Measurements from ENCODE around the gene LTO1.
A peak's percentile ranks its signal among the peaks of the same experiment; 100 is the strongest.
"Not testable (repeated sequence)": the region's sequence is repeated elsewhere in the genome, so short reads cannot be mapped to it uniquely, and the experiment has no call there.

Gene LTO1

GRCh38 chr11:69698362-69698761 lies 23.2 kb upstream of the LTO1 start:
- TF ChIP-seq POLR2A (IDR thresholded peaks at IDR 0.05; ENCODE audit: low read depth, low read length) (no peak), POLR2AphosphoS5 (IDR thresholded peaks at IDR 0.05; ENCODE audit: low read depth, low read length) (no peak), TAF1 (IDR thresholded peaks at IDR 0.05; ENCODE audit: borderline replicate concordance, low read depth, low read length) (no peak)
- FAIRE-seq (no peak), DNase-seq (ENCODE audit: insufficient read length) (no peak)

- no peak for TF ChIP-seq POLR2A (IDR thresholded peaks at IDR 0.05; ENCODE audit: low read depth, low read length)
- no peak for TF ChIP-seq TAF1 (IDR thresholded peaks at IDR 0.05; ENCODE audit: borderline replicate concordance, low read depth, low read length)
- TF ChIP-seq POLR2AphosphoS5 (IDR thresholded peaks at IDR 0.05; ENCODE audit: low read depth, low read length), result no peak
- no peak for DNase-seq (ENCODE audit: insufficient read length)
- FAIRE-seq, result no peak
These were observed 22.7 kb upstream of the LTO1 start for GRCh38 chr11:69697861-69698260.

- no peak for FAIRE-seq
- DNase-seq (ENCODE audit: insufficient read length), result no peak
- TF ChIP-seq TAF1 (IDR thresholded peaks at IDR 0.05; ENCODE audit: borderline replicate concordance, low read depth, low read length) (no peak), POLR2A (IDR thresholded peaks at IDR 0.05; ENCODE audit: low read depth, low read length) (no peak), POLR2AphosphoS5 (IDR thresholded peaks at IDR 0.05; ENCODE audit: low read depth, low read length) (no peak)
These were observed 22.3 kb upstream of the LTO1 start for GRCh38 chr11:69697469-69697843.

- no peak for FAIRE-seq
- TF ChIP-seq POLR2AphosphoS5 (IDR thresholded peaks at IDR 0.05; ENCODE audit: low read depth, low read length) (no peak), TAF1 (IDR thresholded peaks at IDR 0.05; ENCODE audit: borderline replicate concordance, low read depth, low read length) (no peak), POLR2A (IDR thresholded peaks at IDR 0.05; ENCODE audit: low read depth, low read length) (no peak)
- DNase-seq (ENCODE audit: insufficient read length), result no peak
These were observed 21.8 kb upstream of the LTO1 start for GRCh38 chr11:69696749-69697468.

GRCh38 chr11:69695995-69696394 lies 20.8 kb upstream of the LTO1 start:
- DNase-seq (ENCODE audit: insufficient read length); FAIRE-seq: not testable (repeated sequence)

GRCh38 chr11:69695581-69695980 lies 20.4 kb upstream of the LTO1 start:
- no peak for DNase-seq (ENCODE audit: insufficient read length)
- FAIRE-seq, result no peak
- TF ChIP-seq TAF1 (IDR thresholded peaks at IDR 0.05; ENCODE audit: borderline replicate concordance, low read depth, low read length) (no peak), POLR2AphosphoS5 (IDR thresholded peaks at IDR 0.05; ENCODE audit: low read depth, low read length) (no peak), POLR2A (IDR thresholded peaks at IDR 0.05; ENCODE audit: low read depth, low read length) (no peak)

- DNase-seq (ENCODE audit: insufficient read length) (no peak), FAIRE-seq (no peak)
These were observed 19.6 kb upstream of the LTO1 start for GRCh38 chr11:69694781-69695180.

GRCh38 chr11:69692422-69692821 lies 17.3 kb upstream of the LTO1 start:
- TF ChIP-seq TAF1 (IDR thresholded peaks at IDR 0.05; ENCODE audit: borderline replicate concordance, low read depth, low read length) (no peak), POLR2A (IDR thresholded peaks at IDR 0.05; ENCODE audit: low read depth, low read length) (no peak), POLR2AphosphoS5 (IDR thresholded peaks at IDR 0.05; ENCODE audit: low read depth, low read length) (no peak)
- FAIRE-seq (no peak), DNase-seq (ENCODE audit: insufficient read length) (no peak)

More at GRCh38 chr11:69694781-69695180, 19.6 kb upstream of the LTO1 start:
- no peak for TF ChIP-seq TAF1 (IDR thresholded peaks at IDR 0.05; ENCODE audit: borderline replicate concordance, low read depth, low read length)
- no peak for TF ChIP-seq POLR2AphosphoS5 (IDR thresholded peaks at IDR 0.05; ENCODE audit: low read depth, low read length)
- no peak for TF ChIP-seq POLR2A (IDR thresholded peaks at IDR 0.05; ENCODE audit: low read depth, low read length)

- DNase-seq (ENCODE audit: insufficient read length), result no peak
- no peak for TF ChIP-seq POLR2A (IDR thresholded peaks at IDR 0.05; ENCODE audit: low read depth, low read length)
- no peak for TF ChIP-seq TAF1 (IDR thresholded peaks at IDR 0.05; ENCODE audit: borderline replicate concordance, low read depth, low read length)
- TF ChIP-seq POLR2AphosphoS5 (IDR thresholded peaks at IDR 0.05; ENCODE audit: low read depth, low read length), result no peak
These were observed 16.3 kb upstream of the LTO1 start for GRCh38 chr11:69691463-69691862.

GRCh38 chr11:69689484-69690319 lies 14.5 kb upstream of the LTO1 start:
- no peak for DNase-seq (ENCODE audit: insufficient read length)

More at GRCh38 chr11:69691463-69691862, 16.3 kb upstream of the LTO1 start:
- FAIRE-seq, result no peak

GRCh38 chr11:69687969-69688771 lies 13.0 kb upstream of the LTO1 start:
- DNase-seq (ENCODE audit: insufficient read length), result not testable (repeated sequence)
- peak; percentile 57 for FAIRE-seq

More at GRCh38 chr11:69689484-69690319, 14.5 kb upstream of the LTO1 start:
- no peak for TF ChIP-seq POLR2AphosphoS5 (IDR thresholded peaks at IDR 0.05; ENCODE audit: low read depth, low read length)
- no peak for TF ChIP-seq POLR2A (IDR thresholded peaks at IDR 0.05; ENCODE audit: low read depth, low read length)
- no peak for TF ChIP-seq TAF1 (IDR thresholded peaks at IDR 0.05; ENCODE audit: borderline replicate concordance, low read depth, low read length)
- no peak for FAIRE-seq

All from GM12892 (cell line).